ENCODE measurements around the gene OR52E5. TPM values are rescaled to one million over a fixed set of nuclear protein-coding genes. Genes with fewer than 3 reads are reported as not detected.

Gene OR52E5
- total and polyA plus RNA-seq, 2 donors (not counting 1 experiment from before 2014, with no cell fraction given) = not detected

DNA sequence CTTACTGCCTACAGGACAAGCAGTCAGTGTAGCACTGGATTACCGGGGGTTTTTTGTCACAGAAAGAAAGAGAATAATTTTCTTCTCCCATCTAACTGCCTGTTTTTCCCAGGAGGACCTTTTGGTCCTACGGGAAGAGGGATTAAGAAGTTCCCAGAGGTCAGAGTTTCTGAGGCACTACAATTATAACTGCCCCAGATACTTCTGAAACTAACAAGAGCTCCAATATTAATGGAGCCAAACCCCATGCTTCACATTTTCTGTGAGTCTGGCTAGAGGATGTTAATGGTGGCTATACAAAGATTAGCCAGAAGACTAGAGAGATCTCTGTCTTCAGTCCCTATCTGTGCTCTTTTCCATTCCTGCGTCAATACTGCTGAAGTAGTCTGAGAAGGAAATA is 48.9 kb downstream of the OR52E5 start, which contains the start of gene OR56A3:
Gene OR56A3, plus strand, starts transcription at position 301 of the 400 bp plus-strand sequence. CDS start 5,096 bp downstream, outside the sequence.
- H3K4me2 ChIP-seq (ENCODE audit: extremely low read depth, insufficient read depth, low read length) = no peak within 1 kb of the TSS
- no peak within 1 kb of the TSS for H3K9ac ChIP-seq (ENCODE audit: insufficient read depth, low read length)
- DNase-seq (ENCODE audit: low read depth in 2 of 2) = no peak
- H3K4me3 ChIP-seq (replicated peaks in 1 of 4; ENCODE audit: control extremely low read depth in 1 of 4, insufficient read depth in 1 of 4, low read depth in 3 of 4, low read length in 4 of 4) = no peak within 1 kb of the TSS
- no peak within 1 kb of the TSS for H2AFZ ChIP-seq (ENCODE audit: low read length)
- no peaks in the 10 kb centered on the region for H3K9me3 ChIP-seq (ENCODE audit: control insufficient read depth, insufficient read depth, low read depth, low read length)
- TF ChIP-seq CTCF (conservative IDR thresholded peaks at IDR 0.05 in 1 of 2, IDR thresholded peaks at IDR 0.05 in 1 of 2; ENCODE audit: low read depth in 1 of 2, low read length in 2 of 2) = no peak
- no peak for TF ChIP-seq EZH2 (IDR thresholded peaks at IDR 0.05; ENCODE audit: low read length, missing control alignments)
- no peak within 1 kb of the TSS for H3K27ac ChIP-seq (ENCODE audit: insufficient read depth, low read length)
- H4K20me1 ChIP-seq (ENCODE audit: control insufficient read depth, extremely low read depth, insufficient read depth, low read length) = no peaks in the 10 kb centered on the region
- H3K36me3 ChIP-seq (ENCODE audit: control insufficient read depth, insufficient read depth, low read length) = no peaks in the 10 kb centered on the region
- no peaks in the 10 kb centered on the region for H3K79me2 ChIP-seq (ENCODE audit: control insufficient read depth, insufficient read depth, low read length)
- H3K27me3 ChIP-seq (ENCODE audit: control insufficient read depth, insufficient read depth, low read length) = no peaks in the 10 kb centered on the region
- no peaks in the 10 kb centered on the region for H3K4me1 ChIP-seq (ENCODE audit: control insufficient read depth, extremely low read depth, insufficient read depth, low read length)

Other genes with a start within 250 kb of the OR52E5 start
- gene TRIM5, start 208.1 kb upstream of the OR52E5 start, total RNA-seq = 43.4 and 47.9 TPM in 2 replicates
- gene TRIM5, start 208.1 kb upstream of the OR52E5 start, polyA plus RNA-seq = 26.8 and 32.4 TPM in 2 replicates
- 94.8 and 112 TPM in 2 replicates for gene TRIM22, start 203.4 kb upstream of the OR52E5 start, total RNA-seq
- 74.3 and 108 TPM in 2 replicates for gene TRIM22, start 203.4 kb upstream of the OR52E5 start, polyA plus RNA-seq
- gene OR56B1, start 156.8 kb upstream of the OR52E5 start, total RNA-seq = not detected in 2 replicates
- gene OR56B1, start 156.8 kb upstream of the OR52E5 start, polyA plus RNA-seq = not detected in 2 replicates
- gene OR52N4, start 139.0 kb upstream of the OR52E5 start, total RNA-seq = 0.33 TPM in 1 of 2 replicates, not detected in the other
- gene OR52N4, start 139.0 kb upstream of the OR52E5 start, polyA plus RNA-seq = 0.08 TPM in 1 of 2 replicates, not detected in the other
- not detected in 2 replicates for gene OR52N5, start 109.9 kb upstream of the OR52E5 start, total RNA-seq
- gene OR52N5, start 109.9 kb upstream of the OR52E5 start, polyA plus RNA-seq = not detected in 2 replicates
- not detected in 2 replicates for gene OR52N1, start 101.9 kb upstream of the OR52E5 start, total RNA-seq
- not detected in 2 replicates for gene OR52N1, start 101.9 kb upstream of the OR52E5 start, polyA plus RNA-seq
- not detected in 2 replicates for gene OR52N2, start 84.3 kb upstream of the OR52E5 start, total RNA-seq
- gene OR52N2, start 84.3 kb upstream of the OR52E5 start, polyA plus RNA-seq = not detected in 2 replicates
- gene OR52E6, start 51.3 kb upstream of the OR52E5 start, total RNA-seq = under 0.01 TPM in 1 of 2 replicates, not detected in the other
- gene OR52E6, start 51.3 kb upstream of the OR52E5 start, polyA plus RNA-seq = not detected in 2 replicates
- not detected in 2 replicates for gene OR52E8, start 35.5 kb upstream of the OR52E5 start, total RNA-seq
- gene OR52E8, start 35.5 kb upstream of the OR52E5 start, polyA plus RNA-seq = not detected in 2 replicates
- not detected in 2 replicates for gene OR52E4, start 12.6 kb upstream of the OR52E5 start, total RNA-seq
- gene OR52E4, start 12.6 kb upstream of the OR52E5 start, polyA plus RNA-seq = not detected in 2 replicates
- not detected in 2 replicates for gene OR56A3, start 49.0 kb downstream of the OR52E5 start, total RNA-seq
- not detected in 2 replicates for gene OR56A3, start 49.0 kb downstream of the OR52E5 start, polyA plus RNA-seq
- gene OR56A5, start 75.3 kb downstream of the OR52E5 start, total RNA-seq = not detected in 2 replicates
- gene OR56A5, start 75.3 kb downstream of the OR52E5 start, polyA plus RNA-seq = not detected in 2 replicates
- not detected in 2 replicates for gene OR52L1, start 93.8 kb downstream of the OR52E5 start, total RNA-seq
- gene OR52L1, start 93.8 kb downstream of the OR52E5 start, polyA plus RNA-seq = not detected in 2 replicates
- not detected in 2 replicates for gene OR56A4, start 113.7 kb downstream of the OR52E5 start, total RNA-seq
- not detected in 2 replicates for gene OR56A4, start 113.7 kb downstream of the OR52E5 start, polyA plus RNA-seq
- not detected in 2 replicates for gene OR56A1, start 137.6 kb downstream of the OR52E5 start, total RNA-seq
- not detected in 2 replicates for gene OR56A1, start 137.6 kb downstream of the OR52E5 start, polyA plus RNA-seq
- not detected in 2 replicates for gene OR56B4, start 214.5 kb downstream of the OR52E5 start, total RNA-seq
- gene OR56B4, start 214.5 kb downstream of the OR52E5 start, polyA plus RNA-seq = not detected in 2 replicates